ENCODE results near the gene TKFC.

Gene TKFC

GRCh38 chr11:61339490-61339878 lies 6.5 kb downstream of the TKFC start:
- CTCF ChIA-PET: interaction anchor here (1.5 to 14.3 kb wide), 3 partner anchors 25 to 44 kb away, joined by 3 to 501 read pairs (median 374); partner anchors contain the start of genes CYB561A3 and TMEM138
- DNase-seq (ENCODE audit: extremely low spot score): no peak
- POLR2A ChIA-PET: no interaction called here
- TF ChIP-seq CTCF (IDR thresholded peaks at IDR 0.05; ENCODE audit: control extremely low read depth, extremely low read depth, low read depth, missing control alignments): no peak

- CTCF ChIA-PET: interaction anchor here (10.9 to 14.3 kb wide), 2 partner anchors 23 to 43 kb away, joined by 374 to 501 read pairs; partner anchors contain the start of genes CYB561A3 and TMEM138
- DNase-seq (ENCODE audit: extremely low spot score): no peak
- POLR2A ChIA-PET: no interaction called here
- TF ChIP-seq CTCF (IDR thresholded peaks at IDR 0.05; ENCODE audit: control extremely low read depth, extremely low read depth, low read depth, missing control alignments): no peak
Measured at GRCh38 chr11:61340979-61341378, 8.0 kb downstream of the TKFC start.

DNA sequence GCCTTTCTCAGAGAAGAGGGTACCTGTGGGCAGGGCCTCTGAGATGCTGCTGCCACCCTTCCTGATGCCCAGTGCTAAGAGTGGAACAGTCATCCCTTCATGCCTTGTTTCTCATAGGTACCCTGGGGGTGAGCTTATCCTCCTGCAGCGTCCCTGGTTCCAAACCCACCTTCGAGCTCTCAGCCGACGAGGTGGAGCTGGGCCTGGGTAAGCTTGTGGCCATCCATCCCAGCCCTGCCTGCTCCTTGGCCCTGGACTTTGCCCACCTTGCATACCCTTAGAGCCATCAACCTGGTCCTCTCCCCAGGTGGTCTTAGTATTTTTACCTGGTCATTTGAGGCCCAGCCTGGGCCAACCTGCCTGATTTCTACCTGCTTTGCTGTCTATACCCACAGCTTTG lies 8.7 kb downstream of the TKFC start:
- ChIA-PET CTCF (interaction anchor here (1.3 to 14.3 kb wide), 4 partner anchors 8 to 87 kb away, joined by 4 to 501 read pairs (median 189); partner anchors contain the start of genes CYB561A3, DDB1, TKFC and TMEM138), POLR2A (interaction anchor here (0.5 to 1.2 kb wide), 2 partner anchors 20 to 1387 kb away, joined by 3 to 8 read pairs; partner anchors contain the start of genes CYB561A3 and TMEM138)
- TF ChIP-seq CTCF (IDR thresholded peaks at IDR 0.05; ENCODE audit: control extremely low read depth, extremely low read depth, low read depth, missing control alignments): no peak
- no peak for DNase-seq (ENCODE audit: extremely low spot score)

DNA sequence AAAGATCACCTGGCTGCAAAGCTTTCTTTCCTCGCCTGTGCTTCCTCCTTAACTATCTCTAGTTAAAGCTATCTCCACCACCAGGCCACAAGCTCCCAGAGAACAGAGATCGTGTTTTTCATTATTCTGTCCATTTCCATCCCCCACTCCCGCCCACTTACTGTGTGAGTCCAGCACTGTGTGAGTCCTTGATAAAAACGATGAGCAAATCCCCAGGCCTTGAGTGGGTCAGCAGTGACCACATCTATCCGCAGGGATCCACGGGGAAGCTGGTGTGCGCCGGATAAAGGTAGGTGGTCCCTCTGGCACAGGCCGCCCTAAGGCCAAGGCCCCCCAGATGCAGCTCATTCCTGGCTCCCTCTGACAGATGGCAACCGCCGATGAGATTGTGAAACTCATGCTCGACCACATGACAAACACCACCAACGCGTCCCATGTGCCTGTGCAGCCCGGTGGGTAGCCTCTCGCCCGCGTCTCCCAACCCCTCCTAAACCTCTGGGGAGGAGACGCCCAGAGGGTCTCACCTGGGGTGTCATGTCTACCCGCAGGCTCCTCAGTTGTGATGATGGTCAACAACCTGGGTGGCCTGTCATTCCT lies 9.3 kb downstream of the TKFC start:
- ChIA-PET CTCF (interaction anchor here (1.3 to 14.3 kb wide), 4 partner anchors 9 to 88 kb away, joined by 4 to 501 read pairs (median 189); partner anchors contain the start of genes CYB561A3, DDB1, TKFC and TMEM138), POLR2A (interaction anchor here (1.2 kb wide), 1 partner anchor 19 kb away, joined by 8 read pairs; the partner anchor contains the start of genes CYB561A3 and TMEM138)
- no peak for TF ChIP-seq CTCF (IDR thresholded peaks at IDR 0.05; ENCODE audit: control extremely low read depth, extremely low read depth, low read depth, missing control alignments)
- DNase-seq (ENCODE audit: extremely low spot score): no peak

DNA sequence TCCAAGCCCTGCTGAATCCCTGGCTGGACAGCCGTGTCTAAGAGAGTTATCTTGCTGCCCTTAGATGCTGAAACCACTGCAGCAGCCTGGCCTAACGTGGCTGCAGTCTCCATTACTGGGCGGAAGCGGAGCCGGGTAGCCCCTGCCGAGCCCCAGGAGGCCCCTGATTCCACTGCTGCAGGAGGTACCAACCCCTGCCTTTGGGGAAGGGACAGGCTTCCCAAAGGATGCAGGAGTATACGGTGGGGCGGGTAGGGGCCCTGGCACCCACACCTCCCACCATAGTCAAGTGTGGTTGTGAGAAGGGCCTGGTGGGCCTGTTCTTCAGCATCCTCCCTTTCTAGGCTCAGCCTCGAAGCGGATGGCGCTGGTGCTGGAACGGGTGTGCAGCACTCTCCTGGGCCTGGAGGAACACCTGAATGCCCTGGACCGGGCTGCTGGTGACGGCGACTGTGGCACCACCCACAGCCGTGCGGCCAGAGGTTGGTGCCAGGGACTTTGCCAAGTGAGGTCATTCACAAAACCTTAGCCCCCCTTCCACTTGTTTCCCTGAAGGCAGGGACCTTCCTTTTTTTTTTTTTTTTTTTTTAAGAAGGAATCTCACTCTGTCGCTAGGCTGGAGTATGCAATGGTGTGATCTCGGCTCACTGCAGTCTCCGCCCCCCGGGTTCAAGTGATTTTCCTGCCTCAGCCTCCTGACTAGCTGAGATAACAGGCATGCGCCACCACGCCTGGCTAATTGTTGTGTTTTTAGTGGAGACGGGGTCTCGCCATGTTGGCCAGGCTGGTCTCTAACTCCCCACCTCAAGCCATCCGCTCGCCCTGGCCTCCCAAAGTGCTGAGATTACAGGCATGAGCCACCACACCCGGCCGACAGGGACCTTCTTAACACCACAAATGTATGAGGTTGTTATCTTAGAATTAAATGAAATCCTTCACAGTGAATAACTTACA lies 11.0 kb downstream of the TKFC start:
- CTCF ChIA-PET: interaction anchor here (1.7 to 14.3 kb wide), 3 partner anchors 8 to 41 kb away, joined by 7 to 374 read pairs (median 15); partner anchors contain the start of genes CYB561A3 and TMEM138
- TF ChIP-seq CTCF (IDR thresholded peaks at IDR 0.05; ENCODE audit: control extremely low read depth, extremely low read depth, low read depth, missing control alignments): no peak
- POLR2A ChIA-PET: no interaction called here
- DNase-seq (ENCODE audit: extremely low spot score): no peak

DNA sequence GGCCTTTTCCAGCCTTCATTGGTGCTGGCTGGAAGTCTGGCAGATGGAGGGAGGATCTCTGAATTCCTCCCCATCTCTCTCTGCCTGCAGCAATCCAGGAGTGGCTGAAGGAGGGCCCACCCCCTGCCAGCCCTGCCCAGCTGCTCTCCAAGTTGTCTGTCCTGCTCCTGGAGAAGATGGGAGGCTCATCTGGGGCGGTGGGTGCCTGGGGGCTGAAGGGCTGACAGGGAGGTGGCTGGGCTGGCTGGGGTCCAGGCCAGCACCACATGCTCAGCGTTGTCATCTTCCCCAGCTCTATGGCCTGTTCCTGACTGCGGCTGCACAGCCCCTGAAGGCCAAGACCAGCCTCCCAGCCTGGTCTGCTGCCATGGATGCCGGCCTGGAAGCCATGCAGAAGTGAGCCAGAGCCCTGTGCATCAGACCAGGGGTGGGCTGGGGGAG lies 12.2 kb downstream of the TKFC start:
- CTCF ChIA-PET: interaction anchor here (1.7 to 14.3 kb wide), 4 partner anchors 9 to 40 kb away, joined by 4 to 374 read pairs (median 11); partner anchors contain the start of genes CYB561A3, DDB1, TKFC and TMEM138
- no peak for TF ChIP-seq CTCF (IDR thresholded peaks at IDR 0.05; ENCODE audit: control extremely low read depth, extremely low read depth, low read depth, missing control alignments)
- DNase-seq (ENCODE audit: extremely low spot score): no peak
- POLR2A ChIA-PET: no interaction called here

Data from GM10248 (cell line).